IgD-negative memory B cell (primary cell): Measurements from ENCODE around the gene ACBD6. TPM values are rescaled to one million over a fixed set of nuclear protein-coding genes. Genes with fewer than 3 reads are reported as not detected.
A peak's percentile ranks its signal among the peaks of the same experiment; 100 is the strongest.
"Not testable (repeated sequence)": the region's sequence is repeated elsewhere in the genome, so short reads cannot be mapped to it uniquely, and the experiment has no call there.

Experiments
- H3K27ac Mint-ChIP-seq, 3 donors: one replicate each; pipeline ENCODE4 v1.8.0; 2020 to 2022; ENCODE audit warnings: mild to moderate bottlenecking in 3 of 3, mixed read lengths in 3 of 3, moderate library complexity in 1 of 3
- H3K27me3 Mint-ChIP-seq: one replicate; pipeline ENCODE4 v1.8.0; 2021; ENCODE audit warnings: mixed read lengths
- H3K36me3 Mint-ChIP-seq: one replicate; pipeline ENCODE4 v1.8.0; 2020; ENCODE audit warnings: mild to moderate bottlenecking, mixed read lengths
- H3K4me1 Mint-ChIP-seq, 3 donors: one replicate each; pipeline ENCODE4 v1.8.0; 2020 to 2022; ENCODE audit warnings: mixed read lengths in 3 of 3, mild to moderate bottlenecking in 1 of 3
- H3K4me3 Mint-ChIP-seq, 4 donors: one replicate each; pipeline ENCODE4 v1.8.0; 2020 to 2022; ENCODE audit warnings: mild to moderate bottlenecking in 4 of 4, mixed read lengths in 4 of 4, moderate library complexity in 3 of 4
- H3K9me3 Mint-ChIP-seq, 3 donors: one replicate each; pipeline ENCODE4 v1.8.0; 2020 to 2021; ENCODE audit warnings: mixed read lengths in 3 of 3, mild to moderate bottlenecking in 1 of 3
- polyA plus RNA-seq: library from polyadenylated mRNA; unstranded; fragments of 300-500 nt; fragmentation: Illumina TruSeq; gene quantifications from one replicate; pipeline ENCODE4 v1.2.3, GENCODE V29; 2021

The ACBD6 gene
- polyA plus RNA-seq, 1 donor from 2014 or later: 41.5 TPM

DNA sequence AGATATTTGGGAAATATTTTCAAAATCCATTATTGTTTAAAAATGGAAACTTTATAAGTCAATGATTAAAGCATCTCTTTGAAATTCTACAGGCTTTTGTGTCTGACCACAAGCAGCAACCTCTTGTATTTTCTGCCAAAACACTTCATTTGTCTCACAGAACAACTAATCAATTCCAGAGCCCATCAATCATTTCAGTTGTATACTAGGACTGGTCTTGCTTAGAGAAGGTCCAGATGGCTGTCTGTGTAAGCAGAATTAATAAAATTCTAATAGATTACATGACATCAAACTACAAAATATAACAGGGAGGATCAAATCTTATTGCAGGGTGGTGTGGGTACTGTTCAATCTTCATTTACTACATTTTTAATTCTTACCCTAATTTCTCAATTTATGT, 76.4 kb downstream of the ACBD6 start:
- Mint-ChIP-seq H3K9me3 (peaks cover 0 to 8% (median 3%) of the 10 kb centered on the region in 3 donors), H3K36me3 (peaks cover 21% of the 10 kb centered on the region), H3K27me3 (no peaks in the 10 kb centered on the region), H3K27ac (no peak overlapping the region), H3K4me3 (no peak overlapping the region), H3K4me1 (peaks cover 20 to 25% (median 25%) of the 10 kb centered on the region in 3 donors)

DNA sequence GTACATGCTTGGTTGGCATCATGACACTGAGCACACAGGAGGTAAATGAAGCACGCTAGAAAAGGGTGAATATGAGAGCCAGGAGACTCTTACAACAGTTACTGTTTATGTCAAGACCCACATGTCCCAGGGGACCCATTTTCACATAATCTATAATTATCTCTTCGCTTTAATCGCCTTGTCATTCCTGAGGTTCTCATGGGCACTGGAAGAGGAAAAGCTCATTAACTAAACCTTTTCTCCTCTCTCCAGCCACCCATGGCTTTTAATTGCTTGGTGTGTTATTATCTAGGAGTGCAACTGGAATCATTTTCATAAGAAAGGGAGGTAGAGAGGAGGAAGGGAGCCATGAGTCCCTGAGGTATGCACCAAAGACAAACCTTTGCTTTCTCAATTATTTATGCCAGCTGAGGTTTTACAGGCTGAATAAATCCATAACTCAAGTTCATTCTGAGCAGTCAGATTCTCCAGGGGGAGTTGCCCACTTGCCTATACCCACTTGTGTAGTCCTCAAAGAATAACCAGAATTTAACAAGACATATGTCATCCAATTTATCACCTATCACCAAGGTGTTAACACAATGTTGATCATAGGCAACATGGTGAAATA, 77.4 kb downstream of the ACBD6 start:
- H3K27me3 Mint-ChIP-seq: no peaks in the 10 kb centered on the region
- peaks cover 22 to 25% (median 23%) of the 10 kb centered on the region in 3 donors for H3K4me1 Mint-ChIP-seq
- H3K9me3 Mint-ChIP-seq: peaks cover 3 to 12% (median 3%) of the 10 kb centered on the region in 3 donors
- H3K36me3 Mint-ChIP-seq: peaks cover 23% of the 10 kb centered on the region
- H3K4me3 Mint-ChIP-seq: peak overlapping the region in 1 of 4 donors; percentile 77
- H3K27ac Mint-ChIP-seq: no peak overlapping the region

DNA sequence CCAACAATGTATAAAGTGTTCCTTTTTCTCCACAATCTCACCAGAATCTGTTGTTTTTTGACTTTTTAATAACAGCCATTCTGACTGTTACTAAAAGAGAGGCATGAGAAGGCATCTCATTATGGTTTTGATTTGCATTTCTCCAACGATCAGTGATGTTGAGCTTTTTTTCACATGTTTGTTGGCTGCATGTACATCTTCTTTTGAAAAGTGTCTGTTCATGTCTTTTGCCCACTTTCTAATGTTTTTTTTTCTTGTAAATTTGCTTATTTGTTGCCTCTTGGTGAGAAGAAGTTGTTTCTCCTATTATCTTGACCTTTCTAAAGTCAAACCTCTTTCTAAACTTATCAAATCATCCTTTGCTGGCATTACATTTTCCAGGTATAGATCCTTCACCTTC, 80.8 kb downstream of the ACBD6 start:
- H3K4me1 Mint-ChIP-seq: peaks cover 15 to 16% (median 16%) of the 10 kb centered on the region in 3 donors
- H3K9me3 Mint-ChIP-seq: peaks cover 3 to 13% (median 6%) of the 10 kb centered on the region in 3 donors
- peaks cover 14% of the 10 kb centered on the region for H3K36me3 Mint-ChIP-seq
- H3K4me3 Mint-ChIP-seq: no peak overlapping the region
- peak overlapping the region in 1 of 3 donors; percentile 47 for H3K27ac Mint-ChIP-seq
- H3K27me3 Mint-ChIP-seq: no peaks in the 10 kb centered on the region

DNA sequence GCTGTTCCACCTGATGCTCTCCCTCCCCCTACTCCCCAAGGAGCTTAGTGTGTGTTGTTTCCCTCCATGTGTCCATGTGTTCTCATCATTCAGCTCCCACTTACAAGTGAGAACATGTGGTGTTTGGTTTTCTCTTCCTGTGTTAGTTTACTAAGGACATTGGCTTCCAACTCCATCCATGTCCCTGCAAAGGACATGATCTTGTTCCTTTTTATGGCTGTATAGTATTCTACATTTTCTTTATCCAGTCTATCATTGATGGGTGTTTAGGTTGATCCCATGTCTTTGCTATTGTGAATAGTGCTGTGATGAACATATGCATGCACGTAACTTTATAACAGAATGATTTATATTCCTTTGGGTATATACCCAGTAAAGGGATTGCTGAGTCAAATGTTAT, 81.2 kb downstream of the ACBD6 start:
- not testable (repeated sequence) for H3K4me3 Mint-ChIP-seq, H3K27me3 Mint-ChIP-seq, H3K27ac Mint-ChIP-seq
- peaks cover 17% of the 10 kb centered on the region for H3K36me3 Mint-ChIP-seq
- H3K4me1 Mint-ChIP-seq: peaks cover 12 to 15% (median 12%) of the 10 kb centered on the region in 3 donors
- H3K9me3 Mint-ChIP-seq: peaks cover 7 to 18% (median 8%) of the 10 kb centered on the region in 3 donors

DNA sequence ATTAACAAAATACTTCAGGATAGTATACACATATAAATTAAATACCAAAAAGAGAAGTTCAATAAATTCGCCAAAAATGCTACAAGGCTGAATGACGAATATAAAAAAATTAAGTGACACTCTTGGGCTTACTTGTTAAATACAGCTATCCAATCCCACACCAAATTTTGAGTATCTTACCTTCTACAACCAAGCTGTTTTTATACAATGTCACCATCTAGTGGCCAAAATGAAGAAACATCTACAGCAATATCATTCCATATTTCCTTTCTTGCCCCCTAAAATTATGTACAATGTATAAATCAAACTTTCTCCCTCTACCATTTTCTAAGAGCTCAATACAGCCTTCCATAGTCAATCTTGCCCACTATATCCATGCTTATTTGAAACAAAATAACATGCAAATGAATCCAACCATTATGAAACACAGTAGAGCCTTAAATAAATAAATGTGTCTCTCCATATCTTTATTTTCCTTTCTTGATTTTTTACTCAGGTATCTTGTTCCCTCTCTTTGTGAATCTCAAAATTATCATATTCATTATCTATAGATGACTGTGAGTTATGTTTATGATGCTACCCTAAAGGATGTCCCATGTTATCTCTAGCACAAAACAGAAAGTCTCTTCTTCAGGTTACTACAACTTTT, 86.3 kb downstream of the ACBD6 start:
- H3K27ac Mint-ChIP-seq: no peak overlapping the region
- H3K36me3 Mint-ChIP-seq: peaks cover 16% of the 10 kb centered on the region
- peaks cover 6 to 17% (median 10%) of the 10 kb centered on the region in 3 donors for H3K9me3 Mint-ChIP-seq
- no peaks in the 10 kb centered on the region for H3K27me3 Mint-ChIP-seq
- H3K4me1 Mint-ChIP-seq: peaks cover 0 to 8% (median 0%) of the 10 kb centered on the region in 3 donors
- H3K4me3 Mint-ChIP-seq: no peak overlapping the region

DNA sequence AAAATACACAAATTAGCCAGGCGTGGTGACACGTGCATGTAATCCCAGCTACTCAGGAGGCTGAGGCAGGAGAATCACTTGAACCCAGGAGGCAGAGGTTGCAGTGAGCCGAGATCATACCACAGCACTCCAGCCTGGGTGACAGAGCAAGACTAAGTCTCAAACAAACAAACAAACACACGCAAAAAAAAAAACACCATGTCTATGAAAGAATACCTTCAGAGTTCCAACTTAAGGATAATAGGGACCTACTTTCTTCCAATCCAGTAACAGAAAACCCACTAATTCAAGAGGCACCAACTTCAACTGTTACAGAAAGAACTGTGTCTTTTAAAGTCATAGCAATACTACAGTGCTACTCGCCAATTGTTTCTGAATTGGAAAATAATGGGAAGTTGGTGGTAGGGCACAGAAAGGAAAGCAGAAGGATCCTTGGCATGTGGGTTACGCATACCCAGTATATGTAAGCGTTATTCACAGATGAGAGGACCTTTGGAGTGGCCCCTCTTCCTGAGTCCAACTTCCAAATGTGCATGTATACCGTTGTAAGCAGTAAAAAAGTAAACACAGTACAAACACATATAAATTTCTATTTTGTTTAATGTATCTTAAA, 87.0 kb downstream of the ACBD6 start:
- peaks cover 0 to 4% (median 0%) of the 10 kb centered on the region in 3 donors for H3K4me1 Mint-ChIP-seq
- H3K4me3 Mint-ChIP-seq: no peak overlapping the region
- H3K27me3 Mint-ChIP-seq: no peaks in the 10 kb centered on the region
- peaks cover 6 to 17% (median 12%) of the 10 kb centered on the region in 3 donors for H3K9me3 Mint-ChIP-seq
- peaks cover 20% of the 10 kb centered on the region for H3K36me3 Mint-ChIP-seq
- H3K27ac Mint-ChIP-seq: no peak overlapping the region

DNA sequence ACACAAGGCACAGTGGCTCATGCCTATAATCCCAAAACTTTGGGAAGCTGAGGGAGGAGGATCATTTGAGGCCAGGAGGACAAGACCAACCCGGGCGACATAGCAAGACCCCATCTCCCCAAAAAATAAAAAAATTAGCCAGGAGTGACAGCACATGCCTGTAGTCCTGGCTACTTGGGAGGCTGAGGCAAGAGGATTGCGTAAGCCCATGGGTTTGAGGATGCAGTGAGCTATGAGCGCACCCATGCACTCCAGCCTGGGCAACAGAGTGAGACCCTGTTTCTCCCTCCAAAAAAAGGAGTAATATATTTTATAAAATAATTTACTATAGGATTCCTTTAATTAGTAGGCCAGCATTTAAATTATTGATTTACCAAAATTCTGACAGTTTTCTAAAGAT, 89.8 kb downstream of the ACBD6 start:
- no peak overlapping the region for H3K27ac Mint-ChIP-seq
- no peaks in the 10 kb centered on the region for H3K27me3 Mint-ChIP-seq
- H3K36me3 Mint-ChIP-seq: peaks cover 23% of the 10 kb centered on the region
- no peak overlapping the region for H3K4me3 Mint-ChIP-seq
- H3K9me3 Mint-ChIP-seq: peaks cover 6 to 11% (median 6%) of the 10 kb centered on the region in 3 donors
- H3K4me1 Mint-ChIP-seq: peaks cover 0 to 8% (median 3%) of the 10 kb centered on the region in 3 donors

DNA sequence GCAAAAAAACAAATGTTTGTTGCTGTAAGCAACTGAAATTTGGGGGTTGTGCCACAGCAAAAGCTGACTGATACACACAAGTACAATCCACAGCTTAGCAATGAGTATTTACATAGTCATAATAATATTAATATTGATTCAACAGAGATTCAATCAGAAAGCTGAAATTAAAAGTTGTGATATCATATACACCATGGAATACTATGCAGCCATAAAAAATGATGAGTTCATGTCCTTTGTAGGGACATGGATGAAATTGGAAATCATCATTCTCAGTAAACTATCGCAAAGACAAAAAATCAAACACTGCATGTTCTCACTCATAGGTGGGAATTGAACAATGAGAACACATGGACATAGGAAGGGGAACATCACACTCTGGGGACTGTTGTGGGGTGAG, 94.2 kb downstream of the ACBD6 start:
- peaks cover 25% of the 10 kb centered on the region for H3K36me3 Mint-ChIP-seq
- H3K27ac Mint-ChIP-seq, H3K9me3 Mint-ChIP-seq, H3K4me3 Mint-ChIP-seq, H3K27me3 Mint-ChIP-seq, H3K4me1 Mint-ChIP-seq: not testable (repeated sequence)

DNA sequence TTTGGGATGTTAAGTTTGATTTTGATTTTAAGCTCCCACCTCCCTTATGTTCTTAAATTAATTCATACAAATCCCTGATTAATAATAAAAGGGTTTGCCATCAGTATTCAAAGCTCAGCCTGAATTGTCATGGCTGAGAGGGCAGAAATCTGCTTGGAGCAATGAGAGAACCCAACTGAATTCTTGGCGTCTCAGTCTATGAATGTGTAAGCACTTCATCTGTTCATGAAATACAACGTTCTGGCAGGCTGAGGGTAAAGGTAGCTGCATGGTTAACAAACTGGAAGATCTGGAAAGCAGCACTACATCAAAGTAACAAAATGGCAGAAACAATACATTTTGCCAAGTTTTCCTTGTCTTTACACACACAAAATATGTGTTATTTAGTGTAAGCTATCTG, 95.3 kb downstream of the ACBD6 start:
- no peaks in the 10 kb centered on the region for H3K27me3 Mint-ChIP-seq
- peak overlapping the region in 1 of 3 donors; percentile 8 for H3K27ac Mint-ChIP-seq
- peaks cover 0 to 2% (median 0%) of the 10 kb centered on the region in 3 donors for H3K9me3 Mint-ChIP-seq
- no peak overlapping the region for H3K4me3 Mint-ChIP-seq
- peaks cover 2 to 6% (median 3%) of the 10 kb centered on the region in 3 donors for H3K4me1 Mint-ChIP-seq
- H3K36me3 Mint-ChIP-seq: peaks cover 22% of the 10 kb centered on the region

DNA sequence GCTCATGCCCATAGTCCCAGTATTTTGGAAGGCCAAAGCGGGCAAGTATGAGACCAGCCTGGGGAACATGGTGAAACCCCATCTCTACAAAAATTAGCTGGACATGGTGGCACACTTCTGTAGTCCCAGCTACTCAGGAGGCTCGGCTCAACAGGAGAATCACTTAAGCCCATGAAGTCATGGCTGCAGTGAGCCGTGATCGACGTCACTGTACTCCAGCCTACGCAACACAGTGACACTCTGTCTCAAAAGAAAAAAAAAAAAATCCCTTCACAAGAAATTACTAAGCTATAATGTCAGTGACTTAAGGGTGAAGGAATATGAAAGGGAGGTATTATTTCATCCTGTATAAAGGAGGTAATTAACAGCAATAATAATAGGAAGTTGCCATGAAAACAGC, 99.8 kb downstream of the ACBD6 start:
- peaks cover 16% of the 10 kb centered on the region for H3K36me3 Mint-ChIP-seq
- no peak overlapping the region for H3K27ac Mint-ChIP-seq
- H3K4me3 Mint-ChIP-seq: no peak overlapping the region
- no peaks in the 10 kb centered on the region for H3K9me3 Mint-ChIP-seq
- peaks cover 0 to 2% (median 0%) of the 10 kb centered on the region in 3 donors for H3K4me1 Mint-ChIP-seq
- no peaks in the 10 kb centered on the region for H3K27me3 Mint-ChIP-seq

DNA sequence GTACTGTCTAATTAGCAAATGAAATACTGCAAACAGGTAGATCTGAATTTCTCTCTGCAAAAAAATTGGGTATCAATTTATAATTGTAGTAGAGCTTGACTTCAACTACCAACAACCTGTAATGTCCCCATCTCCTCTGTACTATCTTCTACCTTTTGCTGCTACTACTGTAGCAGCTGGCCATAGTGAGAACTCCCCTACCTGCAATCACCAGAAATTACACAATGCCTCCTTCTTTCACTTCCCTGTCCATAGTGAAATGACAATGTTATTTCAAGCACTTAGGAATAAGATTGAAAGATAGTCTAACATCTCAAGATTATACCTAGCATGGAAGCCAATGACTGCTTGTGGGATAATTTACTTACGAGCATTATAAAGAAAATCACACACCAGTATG, 100.4 kb downstream of the ACBD6 start:
- peaks cover 0 to 2% (median 0%) of the 10 kb centered on the region in 3 donors for H3K4me1 Mint-ChIP-seq
- no peak overlapping the region for H3K27ac Mint-ChIP-seq
- H3K36me3 Mint-ChIP-seq: peaks cover 18% of the 10 kb centered on the region
- no peak overlapping the region for H3K4me3 Mint-ChIP-seq
- peaks cover 0 to 1% (median 0%) of the 10 kb centered on the region in 3 donors for H3K9me3 Mint-ChIP-seq
- no peaks in the 10 kb centered on the region for H3K27me3 Mint-ChIP-seq

DNA sequence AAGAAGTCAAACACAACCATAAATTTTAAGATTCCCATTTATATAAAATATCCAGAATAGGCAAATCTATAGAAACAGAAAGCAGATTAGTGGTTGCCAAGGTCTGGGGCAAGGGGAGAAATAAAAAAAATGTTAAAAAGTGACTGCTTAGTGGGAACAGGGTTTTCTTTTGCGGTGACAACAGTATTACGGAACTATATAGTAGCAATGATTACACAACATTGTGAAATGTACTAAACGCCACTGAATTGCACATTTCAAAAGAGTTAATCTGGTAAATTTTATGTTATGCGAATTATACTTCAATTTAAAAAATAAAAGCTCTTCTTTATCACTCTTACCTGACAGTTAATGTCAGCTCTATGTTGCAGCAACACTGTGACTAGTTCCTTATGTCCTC, 105.2 kb downstream of the ACBD6 start:
- Mint-ChIP-seq H3K27me3 (no peaks in the 10 kb centered on the region), H3K36me3 (peaks cover 31% of the 10 kb centered on the region), H3K9me3 (peaks cover 3 to 14% (median 5%) of the 10 kb centered on the region in 3 donors), H3K4me1 (peaks cover 0 to 5% (median 4%) of the 10 kb centered on the region in 3 donors), H3K4me3 (no peak overlapping the region), H3K27ac (no peak overlapping the region)

DNA sequence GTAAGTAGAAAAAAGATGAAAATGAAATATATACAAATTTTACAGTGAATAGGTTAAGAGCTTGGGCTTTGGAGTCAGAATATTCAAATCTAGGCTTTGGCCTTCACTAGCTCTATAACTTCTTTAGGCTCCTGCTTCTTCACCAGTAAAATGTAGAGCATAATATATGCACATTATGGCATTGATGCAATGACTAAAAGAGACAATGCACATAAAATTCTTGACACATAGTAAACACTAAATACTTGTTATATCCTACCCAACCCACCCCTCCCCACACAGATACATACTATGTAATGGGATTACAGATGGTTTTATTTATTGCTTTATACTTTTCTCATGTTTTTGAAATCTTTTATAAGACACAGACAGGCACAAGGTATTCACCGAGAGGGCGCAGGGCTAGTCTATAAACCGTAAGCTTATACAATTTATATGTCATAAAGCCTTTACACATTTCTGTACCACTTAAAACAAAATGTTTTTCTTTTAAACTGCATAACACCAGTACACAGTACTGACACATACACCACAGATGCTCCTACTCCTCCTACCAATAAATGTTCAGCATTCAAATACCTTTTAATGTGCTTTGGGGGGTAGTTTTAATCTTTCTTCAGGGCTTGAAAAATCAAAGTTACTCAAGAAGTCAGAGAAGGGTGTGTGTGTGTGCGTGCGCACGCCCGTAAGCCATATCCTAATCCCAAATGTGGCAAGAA, 109.8 kb downstream of the ACBD6 start:
- no peak overlapping the region for H3K4me3 Mint-ChIP-seq
- H3K36me3 Mint-ChIP-seq: peaks cover 37% of the 10 kb centered on the region
- peak overlapping the region in 1 of 3 donors; percentile 63 for H3K27ac Mint-ChIP-seq
- peaks cover 0 to 7% (median 4%) of the 10 kb centered on the region in 3 donors for H3K4me1 Mint-ChIP-seq
- H3K9me3 Mint-ChIP-seq: peaks cover 7 to 21% (median 10%) of the 10 kb centered on the region in 3 donors
- H3K27me3 Mint-ChIP-seq: no peaks in the 10 kb centered on the region

DNA sequence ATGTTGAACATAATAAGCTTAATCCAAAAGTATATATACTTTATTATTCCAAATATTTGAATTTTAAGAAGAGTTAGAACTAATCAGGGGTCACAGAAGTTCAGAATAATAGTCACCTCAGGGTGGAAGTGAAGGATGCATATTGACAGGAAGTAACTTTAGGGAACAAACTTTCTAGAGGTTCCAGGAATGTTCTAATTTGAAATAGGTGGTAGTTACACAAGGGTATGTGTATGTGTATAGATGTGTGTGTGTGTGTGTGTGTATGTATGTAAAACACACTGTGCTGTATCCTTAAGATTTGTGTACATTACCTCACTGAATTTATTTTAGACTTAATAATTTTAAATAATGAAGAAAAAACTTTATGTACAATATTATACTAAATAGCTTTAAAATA, 110.4 kb downstream of the ACBD6 start:
- peaks cover 0 to 7% (median 4%) of the 10 kb centered on the region in 3 donors for H3K4me1 Mint-ChIP-seq
- H3K27me3 Mint-ChIP-seq: no peaks in the 10 kb centered on the region
- peaks cover 36% of the 10 kb centered on the region for H3K36me3 Mint-ChIP-seq
- H3K27ac Mint-ChIP-seq: no peak overlapping the region
- H3K9me3 Mint-ChIP-seq: peaks cover 7 to 21% (median 9%) of the 10 kb centered on the region in 3 donors
- no peak overlapping the region for H3K4me3 Mint-ChIP-seq

DNA sequence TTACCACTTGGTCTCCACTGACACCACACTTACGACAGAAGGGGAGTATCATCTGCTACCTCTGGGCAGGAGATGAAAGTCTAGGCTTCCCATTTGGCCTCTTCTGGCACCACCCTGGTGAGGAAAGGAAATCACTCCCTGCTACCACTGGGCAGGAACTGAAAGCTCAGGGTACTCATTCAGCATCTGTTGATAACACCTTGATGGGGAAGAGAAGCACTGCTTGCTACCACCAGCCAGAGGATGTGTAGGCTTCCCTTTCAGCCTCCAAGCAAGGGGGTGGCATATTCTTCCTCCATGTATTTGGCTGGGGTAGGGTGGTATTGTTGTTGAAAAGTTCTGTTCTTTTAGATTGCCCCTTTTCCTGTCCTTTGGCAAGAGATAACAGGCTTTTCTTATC, 115.0 kb downstream of the ACBD6 start:
- peaks cover 25% of the 10 kb centered on the region for H3K36me3 Mint-ChIP-seq
- peaks cover 12 to 43% (median 17%) of the 10 kb centered on the region in 3 donors for H3K9me3 Mint-ChIP-seq
- H3K4me3 Mint-ChIP-seq: no peak overlapping the region
- no peak overlapping the region for H3K27ac Mint-ChIP-seq
- H3K4me1 Mint-ChIP-seq: peaks cover 0 to 8% (median 6%) of the 10 kb centered on the region in 3 donors
- H3K27me3 Mint-ChIP-seq: no peaks in the 10 kb centered on the region
